GM12874 (cell line): Measurements from ENCODE around the gene HOXC10.

Experiments
- TF ChIP-seq, protein P1 (sequence below): IDR thresholded peaks from 2 replicates; pipeline ENCODE4 v1.5.1; 2011; ENCODE audit warnings: low read depth, mild to moderate bottlenecking, control low read depth, low read length, moderate library complexity; ENCODE audit not compliant: insufficient read depth

HOXC10 gene

DNA sequence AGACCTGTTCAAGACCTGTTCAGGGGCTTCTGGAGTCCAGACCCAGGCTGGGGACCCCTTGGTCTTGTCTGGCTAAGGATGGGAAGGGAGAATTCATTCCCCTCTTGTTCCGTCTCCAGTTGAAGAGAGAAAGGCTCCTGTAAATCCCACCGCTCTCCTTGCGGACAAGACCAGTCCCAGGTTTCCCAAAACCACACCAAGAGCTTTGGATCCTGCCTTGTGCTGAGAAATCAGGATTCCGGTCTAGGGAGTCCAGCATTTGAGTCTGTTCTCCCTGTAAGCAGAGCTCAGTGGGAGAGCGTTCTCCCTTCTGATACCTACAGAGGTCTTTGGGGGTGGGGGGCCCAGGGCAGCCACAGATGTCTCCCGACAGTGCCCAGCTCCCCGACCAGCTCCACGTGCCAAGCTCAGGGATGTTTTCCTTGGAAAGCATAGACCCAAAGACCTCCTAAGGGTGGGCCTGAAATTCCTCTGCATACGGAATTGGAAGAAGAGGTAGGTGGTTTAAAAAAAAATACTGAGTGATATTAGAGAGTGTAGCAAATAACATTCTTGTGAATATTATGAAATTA lies 44.4 kb upstream of the HOXC10 start:
- TF ChIP-seq, protein P1, sequence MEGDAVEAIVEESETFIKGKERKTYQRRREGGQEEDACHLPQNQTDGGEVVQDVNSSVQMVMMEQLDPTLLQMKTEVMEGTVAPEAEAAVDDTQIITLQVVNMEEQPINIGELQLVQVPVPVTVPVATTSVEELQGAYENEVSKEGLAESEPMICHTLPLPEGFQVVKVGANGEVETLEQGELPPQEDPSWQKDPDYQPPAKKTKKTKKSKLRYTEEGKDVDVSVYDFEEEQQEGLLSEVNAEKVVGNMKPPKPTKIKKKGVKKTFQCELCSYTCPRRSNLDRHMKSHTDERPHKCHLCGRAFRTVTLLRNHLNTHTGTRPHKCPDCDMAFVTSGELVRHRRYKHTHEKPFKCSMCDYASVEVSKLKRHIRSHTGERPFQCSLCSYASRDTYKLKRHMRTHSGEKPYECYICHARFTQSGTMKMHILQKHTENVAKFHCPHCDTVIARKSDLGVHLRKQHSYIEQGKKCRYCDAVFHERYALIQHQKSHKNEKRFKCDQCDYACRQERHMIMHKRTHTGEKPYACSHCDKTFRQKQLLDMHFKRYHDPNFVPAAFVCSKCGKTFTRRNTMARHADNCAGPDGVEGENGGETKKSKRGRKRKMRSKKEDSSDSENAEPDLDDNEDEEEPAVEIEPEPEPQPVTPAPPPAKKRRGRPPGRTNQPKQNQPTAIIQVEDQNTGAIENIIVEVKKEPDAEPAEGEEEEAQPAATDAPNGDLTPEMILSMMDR, result no peak

DNA sequence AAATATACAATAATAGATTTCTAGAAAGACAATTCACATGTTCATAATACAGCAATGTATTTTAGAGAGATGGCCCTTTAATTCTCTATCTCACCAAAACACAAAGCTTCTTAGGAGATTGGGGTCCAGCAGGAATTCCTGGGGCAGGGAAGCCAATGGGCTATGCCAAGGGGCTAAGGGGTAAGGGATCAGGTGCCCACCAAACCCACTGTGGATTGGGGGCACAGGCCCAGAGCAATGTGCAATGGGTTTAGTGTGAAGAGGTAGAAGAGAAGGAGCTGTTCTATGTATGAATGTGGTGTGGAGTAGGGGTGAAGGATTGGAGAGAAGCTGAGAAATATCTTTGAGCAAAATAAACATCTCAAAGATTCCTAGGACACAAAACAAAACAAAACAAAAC lies 43.8 kb upstream of the HOXC10 start:
- TF ChIP-seq, protein P1, result no peak

DNA sequence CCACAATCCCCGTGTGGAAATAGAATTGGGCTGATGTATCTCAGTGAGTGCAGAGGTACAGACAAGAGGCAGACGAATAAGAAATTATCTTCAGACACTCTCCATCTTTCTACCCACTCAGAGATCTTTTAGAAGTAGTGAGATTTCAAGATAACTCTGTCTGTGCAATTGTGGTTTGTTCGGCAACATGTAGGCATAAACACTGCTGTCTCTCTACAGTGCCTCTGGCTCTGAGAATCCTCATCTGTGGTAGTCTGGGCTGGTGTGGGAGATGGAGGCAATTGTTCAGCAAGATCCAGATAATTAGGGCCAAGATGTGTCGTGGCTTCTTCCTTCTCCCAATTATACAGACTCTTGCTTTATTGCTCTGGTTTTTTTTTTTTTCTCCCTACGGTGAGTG lies 43.2 kb upstream of the HOXC10 start:
- TF ChIP-seq, protein P1, result no peak

DNA sequence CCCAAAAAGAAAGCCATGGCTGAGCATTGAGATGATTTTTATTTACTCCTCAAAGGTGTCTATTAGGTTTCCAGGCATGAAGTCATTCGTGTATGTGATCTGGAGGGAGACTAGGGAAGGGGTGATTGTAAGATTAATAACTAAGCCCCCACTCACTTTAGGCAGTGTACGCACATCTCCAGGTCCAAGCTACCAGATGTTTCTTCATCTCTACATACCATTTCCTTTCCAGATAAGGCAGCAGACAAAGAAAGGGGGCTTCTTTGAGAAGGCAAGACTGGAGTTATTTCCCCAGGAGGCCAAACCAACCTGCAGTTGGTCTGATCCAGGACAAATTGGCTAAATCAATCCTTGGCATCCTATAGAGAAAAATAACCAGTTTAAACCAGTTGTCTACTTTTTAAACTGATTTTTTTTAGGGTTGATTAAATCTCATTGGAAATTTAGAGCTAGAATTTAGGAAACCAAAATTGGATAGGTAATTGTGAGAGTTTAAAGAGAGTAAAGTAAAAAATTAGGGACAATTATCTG lies 42.4 kb upstream of the HOXC10 start:
- TF ChIP-seq, protein P1, result no peak

DNA sequence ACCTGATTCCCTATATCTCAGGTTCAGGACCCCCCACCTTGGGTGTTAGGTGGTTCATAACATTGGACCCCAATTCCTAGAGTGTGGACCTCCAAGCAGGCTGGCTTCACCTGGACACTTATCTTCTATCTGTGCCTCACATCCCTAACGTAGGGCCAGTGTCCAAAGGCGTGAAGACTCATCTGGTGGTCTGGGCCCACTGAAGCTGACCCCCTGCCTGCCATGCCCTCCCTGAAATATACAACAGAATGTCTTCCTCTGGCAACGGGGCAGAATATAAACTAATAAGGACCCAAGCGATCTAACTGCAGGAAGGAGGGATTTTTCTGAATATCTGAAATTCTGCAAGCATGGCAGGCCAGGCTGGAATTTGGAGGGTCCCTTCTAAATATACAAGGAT lies 40.7 kb upstream of the HOXC10 start:
- TF ChIP-seq, protein P1, result no peak

DNA sequence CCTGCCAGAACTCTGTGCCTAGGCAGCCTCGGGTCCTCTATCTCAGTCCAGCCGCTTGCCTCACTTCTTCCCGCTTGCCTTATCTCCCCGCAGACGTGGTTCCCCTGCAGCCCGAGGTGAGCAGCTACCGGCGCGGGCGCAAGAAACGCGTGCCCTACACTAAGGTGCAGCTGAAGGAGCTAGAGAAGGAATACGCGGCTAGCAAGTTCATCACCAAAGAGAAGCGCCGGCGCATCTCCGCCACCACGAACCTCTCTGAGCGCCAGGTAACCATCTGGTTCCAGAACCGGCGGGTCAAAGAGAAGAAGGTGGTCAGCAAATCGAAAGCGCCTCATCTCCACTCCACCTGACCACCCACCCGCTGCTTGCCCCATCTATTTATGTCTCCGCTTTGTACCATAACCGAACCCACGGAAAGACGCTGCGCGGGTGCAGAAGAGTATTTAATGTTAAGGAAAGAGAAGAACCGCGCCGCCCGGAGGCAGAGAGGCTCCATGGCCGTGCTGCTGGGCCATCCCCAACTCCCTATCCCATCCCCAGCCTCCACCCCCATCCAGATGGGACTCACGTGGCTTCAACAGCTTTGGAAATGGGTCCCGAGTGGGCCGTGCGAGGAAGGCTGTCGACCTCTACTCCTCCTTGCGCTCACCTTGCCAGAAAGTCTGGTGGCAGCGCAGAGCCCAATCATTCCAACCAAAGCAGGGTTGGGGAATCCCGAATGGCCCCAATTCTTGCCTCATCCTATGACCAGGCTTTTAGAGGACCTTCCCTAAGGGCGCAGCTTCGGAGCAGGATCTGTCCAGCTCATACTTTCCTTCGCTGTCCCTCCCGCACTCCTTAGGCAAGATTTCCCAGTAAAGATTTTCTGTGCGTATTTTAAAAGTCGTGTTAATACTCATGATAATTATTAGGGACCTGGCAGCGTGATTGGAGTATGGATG lies 39.8 kb upstream of the HOXC10 start:
- TF ChIP-seq, protein P1, result no peak

DNA sequence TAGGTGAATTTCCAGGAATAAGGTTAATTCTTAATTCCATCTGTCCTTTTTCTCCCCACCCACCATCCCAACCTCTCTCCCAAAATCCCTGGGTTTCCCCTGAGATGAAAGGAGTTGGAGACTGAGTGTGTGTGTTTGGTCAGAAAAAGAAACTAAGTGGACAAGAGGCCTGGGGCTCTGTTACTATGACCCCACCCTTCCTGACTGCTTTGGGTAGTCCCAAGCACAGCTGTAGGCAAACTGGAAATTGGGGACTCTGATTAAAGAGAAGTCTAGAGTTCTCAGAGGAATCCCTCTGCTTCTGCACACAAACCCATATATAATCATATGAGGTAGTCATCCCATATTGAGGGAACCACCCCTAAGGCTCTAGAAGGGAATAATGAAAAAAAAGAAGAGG lies 37.2 kb upstream of the HOXC10 start:
- TF ChIP-seq, protein P1, result no peak
